OCI-LY7 (cell line): ENCODE data around the gene UBE2Q2. TPM values are rescaled to one million over a fixed set of nuclear protein-coding genes. Genes with fewer than 3 reads are reported as not detected.

Source experiments
- BruUV-seq: library from RNA; stranded (reverse); fragments of 400-500 nt; replicated peaks from 2 replicates; lab custom pipeline; 2021; lab: Mats Ljungman, UMichigan
- CTCF ChIA-PET: fragments of 300-600 bp; sonication (Branson Sonifier 250); formaldehyde crosslinking; loops from one replicate; lab custom pipeline; 2022; ENCODE audit warnings: antibody characterized with exemption; ENCODE audit not compliant: unreplicated experiment; lab: Charles Lee
- POLR2A ChIA-PET: fragments of 300-600 bp; sonication (Branson Sonifier 250); formaldehyde crosslinking; loops from one replicate; lab custom pipeline; 2022; ENCODE audit warnings: antibody characterized with exemption; lab: Charles Lee
- DNase-seq: peaks from one replicate; pipeline ENCODE4 v3.0.0-alpha.2; 2015; ENCODE audit warnings: low spot score
- H2AFZ ChIP-seq: fragments of 200-600 bp; sonication (generic), shearing (Covaris generic); 2 replicates; pipeline ENCODE4 v1.6.1; 2014; ENCODE audit warnings: mild to moderate bottlenecking, antibody characterized with exemption, low read length, moderate library complexity
- H3K27ac ChIP-seq: fragments of 200-600 bp; sonication (generic); 2 replicates; pipeline ENCODE4 v1.5.1; 2014; ENCODE audit warnings: mixed run types, low read depth, mild to moderate bottlenecking, moderate library complexity, low read length, inconsistent platforms; ENCODE audit not compliant: poor library complexity, severe bottlenecking
- H3K36me3 ChIP-seq: fragments of 200-600 bp; sonication (generic); 2 replicates; pipeline ENCODE4 v1.6.1; 2014; ENCODE audit warnings: mild to moderate bottlenecking, antibody characterized with exemption, low read length, moderate library complexity, mixed read lengths; ENCODE audit not compliant: insufficient read depth
- H3K4me1 ChIP-seq: fragments of 200-600 bp; sonication (generic); 2 replicates; pipeline ENCODE4 v1.5.1; 2014; ENCODE audit warnings: mild to moderate bottlenecking, low read length; ENCODE audit not compliant: insufficient read depth, poor library complexity, severe bottlenecking
- H3K4me2 ChIP-seq: fragments of 200-600 bp; sonication (generic); 2 replicates; pipeline ENCODE4 v1.6.1; 2014; ENCODE audit warnings: mild to moderate bottlenecking, low read length
- H3K4me3 ChIP-seq: fragments of 200-600 bp; sonication (generic); 2 replicates; pipeline ENCODE4 v1.5.1; 2014; ENCODE audit warnings: mild to moderate bottlenecking, low read depth, low read length; ENCODE audit not compliant: poor library complexity, severe bottlenecking
- H3K79me2 ChIP-seq: fragments of 200-600 bp; sonication (generic); 2 replicates; pipeline ENCODE4 v1.6.1; 2016; ENCODE audit warnings: low read depth, mild to moderate bottlenecking, low read length, moderate library complexity, mixed read lengths; ENCODE audit not compliant: insufficient read depth
- H3K9me2 ChIP-seq: fragments of 200-600 bp; sonication (generic); 2 replicates; pipeline ENCODE4 v1.6.1; 2016; ENCODE audit warnings: mild to moderate bottlenecking, low read length, mixed read lengths; ENCODE audit not compliant: insufficient read depth
- H3K9me3 ChIP-seq: fragments of 200-600 bp; sonication (generic); 2 replicates; pipeline ENCODE4 v1.6.1; 2014; ENCODE audit warnings: mild to moderate bottlenecking, mixed run types, low read length, mixed read lengths
- H4K20me1 ChIP-seq: fragments of 200-600 bp; sonication (generic); 2 replicates; pipeline ENCODE4 v1.6.1; 2014; ENCODE audit warnings: mild to moderate bottlenecking, antibody characterized with exemption, low read length, moderate library complexity, mixed read lengths; ENCODE audit not compliant: insufficient read depth
- EZH2phosphoT487 ChIP-seq: fragments of 200-600 bp; sonication (generic); IDR thresholded peaks from 2 replicates; pipeline ENCODE4 v1.6.1; 2018; ENCODE audit warnings: low read depth, borderline replicate concordance, mild to moderate bottlenecking, mixed run types, antibody characterized with exemption, low read length, moderate library complexity, mixed read lengths
- intact Hi-C: fragments of 100-400 bp; cut with micrococcal nuclease; formaldehyde crosslinking; loops from one replicate; pipeline ENCODE4 v1.10.0; 2022; ENCODE audit not compliant: unreplicated experiment
- total RNA-seq, 2 experiments: library from RNA; depleted of rRNA in 1 of 2; stranded (reverse); fragments of >200 nt in 1 of 2; shearing (Covaris generic) in 1 of 2; gene quantifications; 2 replicates each; pipeline ENCODE4 v1.2.3, GENCODE V29; 2014 to 2022
- TF ChIP-seq, protein P1 (sequence below): fragments of 200-600 bp; sonication (generic); conservative IDR thresholded peaks from 2 replicates; pipeline ENCODE4 v1.5.1; 2014; ENCODE audit warnings: mild to moderate bottlenecking, antibody characterized with exemption, low read length, moderate library complexity, mixed read lengths

Gene UBE2Q2
- total RNA-seq, 2 experiments from 2014 or later = 12.0 TPM

- ChIA-PET POLR2A (interaction anchor here (0.6 kb wide), 1 partner anchor 740 kb away, joined by 4 read pairs; no protein-coding TSS in a partner anchor), CTCF (no interaction called here)
- Histone ChIP-seq H3K4me1 (peaks cover 6% of the 10 kb centered on the region), H3K9me3 (no peaks in the 10 kb centered on the region), H4K20me1 (no peaks in the 10 kb centered on the region), H2AFZ (no peak overlapping the region), H3K27ac (no peak overlapping the region), H3K4me2 (no peak overlapping the region), H3K4me3 (no peak overlapping the region), H3K79me2 (no peaks in the 10 kb centered on the region), H3K9me2 (no peaks in the 10 kb centered on the region), H3K36me3 (peaks cover 16% of the 10 kb centered on the region; the same call in 1 of the 2 replicates)
- BruUV-seq = no TSS peak
- no peak for TF ChIP-seq EZH2phosphoT487
- TF ChIP-seq, protein P1, sequence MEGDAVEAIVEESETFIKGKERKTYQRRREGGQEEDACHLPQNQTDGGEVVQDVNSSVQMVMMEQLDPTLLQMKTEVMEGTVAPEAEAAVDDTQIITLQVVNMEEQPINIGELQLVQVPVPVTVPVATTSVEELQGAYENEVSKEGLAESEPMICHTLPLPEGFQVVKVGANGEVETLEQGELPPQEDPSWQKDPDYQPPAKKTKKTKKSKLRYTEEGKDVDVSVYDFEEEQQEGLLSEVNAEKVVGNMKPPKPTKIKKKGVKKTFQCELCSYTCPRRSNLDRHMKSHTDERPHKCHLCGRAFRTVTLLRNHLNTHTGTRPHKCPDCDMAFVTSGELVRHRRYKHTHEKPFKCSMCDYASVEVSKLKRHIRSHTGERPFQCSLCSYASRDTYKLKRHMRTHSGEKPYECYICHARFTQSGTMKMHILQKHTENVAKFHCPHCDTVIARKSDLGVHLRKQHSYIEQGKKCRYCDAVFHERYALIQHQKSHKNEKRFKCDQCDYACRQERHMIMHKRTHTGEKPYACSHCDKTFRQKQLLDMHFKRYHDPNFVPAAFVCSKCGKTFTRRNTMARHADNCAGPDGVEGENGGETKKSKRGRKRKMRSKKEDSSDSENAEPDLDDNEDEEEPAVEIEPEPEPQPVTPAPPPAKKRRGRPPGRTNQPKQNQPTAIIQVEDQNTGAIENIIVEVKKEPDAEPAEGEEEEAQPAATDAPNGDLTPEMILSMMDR = no peak
- intact Hi-C loops = loop anchor here (10.0 kb wide), 1 partner anchor 200 kb away; a partner anchor contains a TSS
- no peak for DNase-seq
Measured at GRCh38 chr15:75924576-75924975, 81.3 kb downstream of the UBE2Q2 start.

- no peaks in the 10 kb centered on the region for H3K79me2 ChIP-seq
- no peak overlapping the region for H3K27ac ChIP-seq
- H4K20me1 ChIP-seq = no peaks in the 10 kb centered on the region
- TF ChIP-seq, protein P1 = no peak
- no peak for TF ChIP-seq EZH2phosphoT487
- H3K4me3 ChIP-seq = no peak overlapping the region
- CTCF ChIA-PET = interaction anchor here (0.5 kb wide), 1 partner anchor 187 kb away, joined by 3 read pairs; no protein-coding TSS in a partner anchor
- no peak overlapping the region for H3K4me2 ChIP-seq
- H2AFZ ChIP-seq = no peak overlapping the region
- H3K9me3 ChIP-seq = no peaks in the 10 kb centered on the region
- peaks cover 20% of the 10 kb centered on the region for H3K36me3 ChIP-seq
- H3K9me2 ChIP-seq = no peaks in the 10 kb centered on the region
- BruUV-seq = no TSS peak
- intact Hi-C loops = loop anchor here (10.0 kb wide), 1 partner anchor 201 kb away; a partner anchor contains a TSS
- peaks cover 6% of the 10 kb centered on the region for H3K4me1 ChIP-seq
- DNase-seq = peak; percentile 16
- POLR2A ChIA-PET = interaction anchor here (0.7 kb wide), 2 partner anchors 32 to 339 kb away, joined by 3 to 6 read pairs; no protein-coding TSS in a partner anchor
Measured at GRCh38 chr15:75925440-75925839, 82.2 kb downstream of the UBE2Q2 start.

- H3K4me3 ChIP-seq = no peak overlapping the region
- no peaks in the 10 kb centered on the region for H4K20me1 ChIP-seq
- POLR2A ChIA-PET = interaction anchor here (0.5 to 1.1 kb wide), 2 partner anchors 121 to 886 kb away, joined by 3 to 4 read pairs; no protein-coding TSS in a partner anchor
- H3K27ac ChIP-seq = no peak overlapping the region
- no TSS peak for BruUV-seq
- peaks cover 6% of the 10 kb centered on the region for H3K4me1 ChIP-seq
- TF ChIP-seq EZH2phosphoT487 = no peak
- TF ChIP-seq, protein P1 = no peak
- no peak for DNase-seq
- no peaks in the 10 kb centered on the region for H3K9me3 ChIP-seq
- H3K36me3 ChIP-seq = peaks cover 28% of the 10 kb centered on the region
- no peak overlapping the region for H3K4me2 ChIP-seq
- no peak overlapping the region for H2AFZ ChIP-seq
- H3K79me2 ChIP-seq = no peaks in the 10 kb centered on the region
- CTCF ChIA-PET = no interaction called here
- intact Hi-C loops = loop anchor here (10.0 kb wide), 1 partner anchor 202 kb away; a partner anchor contains a TSS
- no peaks in the 10 kb centered on the region for H3K9me2 ChIP-seq
Measured at GRCh38 chr15:75926931-75927330, 83.7 kb downstream of the UBE2Q2 start.
